Esophagus (tissue), 2 donors: ENCODE results near the gene UROC1. TPM values are rescaled to one million over a fixed set of nuclear protein-coding genes. Genes with fewer than 3 reads are reported as not detected.

Experiments used
- H3K27ac ChIP-seq, 2 donors: one replicate each; pipeline ENCODE4 v1.5.1; 2013; ENCODE audit warnings: low read depth in 2 of 2, mild to moderate bottlenecking in 2 of 2, inconsistent platforms in 1 of 2, low read length in 1 of 2, moderate library complexity in 1 of 2
- H3K27me3 ChIP-seq, 2 donors: one replicate each; pipeline ENCODE4 v1.6.1; 2013; ENCODE audit warnings: low read length in 2 of 2, control low read depth in 1 of 2, mild to moderate bottlenecking in 1 of 2; ENCODE audit not compliant: insufficient read depth in 2 of 2, control insufficient read depth in 1 of 2
- H3K36me3 ChIP-seq, 2 donors: one replicate each; pipeline ENCODE4 v1.6.1; 2013; ENCODE audit warnings: low read length in 1 of 2; ENCODE audit not compliant: control insufficient read depth in 2 of 2, insufficient read depth in 2 of 2
- H3K4me1 ChIP-seq, 2 donors: one replicate each; pipeline ENCODE4 v1.6.1; 2013; ENCODE audit warnings: low read length in 1 of 2; ENCODE audit not compliant: control insufficient read depth in 2 of 2, insufficient read depth in 2 of 2
- H3K4me3 ChIP-seq, 2 donors: one replicate each; pipeline ENCODE4 v1.5.1; 2013; ENCODE audit warnings: low read length in 2 of 2, mild to moderate bottlenecking in 2 of 2, low read depth in 1 of 2, moderate library complexity in 1 of 2
- H3K9me3 ChIP-seq, 2 donors: one replicate each; pipeline ENCODE4 v1.6.1; 2013; ENCODE audit warnings: mild to moderate bottlenecking in 2 of 2, low read depth in 1 of 2, low read length in 1 of 2, moderate library complexity in 1 of 2; ENCODE audit not compliant: control insufficient read depth in 2 of 2, insufficient read depth in 1 of 2
- WGBS, 2 donors: extraction: QIAGEN DNeasy Blood & Tissue Kit; methylation state at CpG; one replicate each; pipeline ENCODE4 v1.1.7; 2013; 5-methylcytosine and 5-hydroxymethylcytosine counted together
- polyA plus RNA-seq, 2 donors: library from polyadenylated mRNA; stranded (reverse); fragments of 200-250 nt; gene quantifications; one replicate each; pipeline ENCODE4 v1.2.3, GENCODE V29; 2013
- donor health status: healthy with polysubstance abuse.
- donor health status: Bipolar disorder and iron deficiency.

Gene UROC1
- polyA plus RNA-seq, 2 donors, result not detected

DNA sequence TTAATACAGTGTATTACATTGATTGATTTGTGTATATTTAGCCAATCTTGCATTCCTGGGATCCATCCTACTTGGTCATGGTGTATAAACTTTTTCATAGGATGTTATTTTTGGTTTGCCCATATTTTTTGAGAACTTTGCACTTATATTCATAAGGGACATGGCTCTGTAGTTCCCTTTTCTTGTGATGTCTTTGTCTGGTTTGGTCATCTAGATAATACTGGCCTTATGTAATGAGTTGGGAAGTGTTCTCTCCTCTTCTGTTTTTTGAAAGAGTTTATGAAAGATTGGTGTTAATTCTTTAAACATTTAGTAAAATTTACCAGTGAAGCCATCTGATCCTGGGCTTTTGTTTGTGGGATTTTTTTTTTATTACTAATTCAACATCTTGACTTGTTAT, 15.9 kb upstream of the UROC1 start:
- no peaks in the 10 kb centered on the region for H3K36me3 ChIP-seq
- no peak overlapping the region for H3K27ac ChIP-seq

DNA sequence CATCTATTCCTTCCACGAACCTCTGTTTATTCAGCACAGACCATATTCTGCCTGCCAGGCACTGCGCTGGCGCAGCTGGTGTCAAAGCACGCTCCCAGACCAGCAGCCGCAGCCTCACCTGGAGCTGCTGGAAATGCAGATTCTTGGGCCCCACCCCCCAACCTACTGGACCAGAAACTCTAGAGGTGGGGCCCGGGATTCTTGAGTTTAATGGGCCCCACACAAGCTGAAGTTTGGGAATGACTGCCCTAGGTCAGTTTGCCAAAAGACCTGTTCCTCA, 13.4 kb upstream of the UROC1 start:
- no peaks in the 10 kb centered on the region for H3K36me3 ChIP-seq
- no peak overlapping the region for H3K4me3 ChIP-seq
- no peaks in the 10 kb centered on the region for H3K9me3 ChIP-seq
- 85 to 90% methylated on average over 6 of the region's 6 CpGs for WGBS, 2 donors
- no peaks in the 10 kb centered on the region for H3K27me3 ChIP-seq
- no peak overlapping the region for H3K27ac ChIP-seq
- no peaks in the 10 kb centered on the region for H3K4me1 ChIP-seq

More for the DNA sequence above, 15.9 kb upstream of the UROC1 start:
- H3K4me3 ChIP-seq, result no peak overlapping the region
- H3K4me1 ChIP-seq, result no peaks in the 10 kb centered on the region
- no peaks in the 10 kb centered on the region for H3K27me3 ChIP-seq
- no peaks in the 10 kb centered on the region for H3K9me3 ChIP-seq

DNA sequence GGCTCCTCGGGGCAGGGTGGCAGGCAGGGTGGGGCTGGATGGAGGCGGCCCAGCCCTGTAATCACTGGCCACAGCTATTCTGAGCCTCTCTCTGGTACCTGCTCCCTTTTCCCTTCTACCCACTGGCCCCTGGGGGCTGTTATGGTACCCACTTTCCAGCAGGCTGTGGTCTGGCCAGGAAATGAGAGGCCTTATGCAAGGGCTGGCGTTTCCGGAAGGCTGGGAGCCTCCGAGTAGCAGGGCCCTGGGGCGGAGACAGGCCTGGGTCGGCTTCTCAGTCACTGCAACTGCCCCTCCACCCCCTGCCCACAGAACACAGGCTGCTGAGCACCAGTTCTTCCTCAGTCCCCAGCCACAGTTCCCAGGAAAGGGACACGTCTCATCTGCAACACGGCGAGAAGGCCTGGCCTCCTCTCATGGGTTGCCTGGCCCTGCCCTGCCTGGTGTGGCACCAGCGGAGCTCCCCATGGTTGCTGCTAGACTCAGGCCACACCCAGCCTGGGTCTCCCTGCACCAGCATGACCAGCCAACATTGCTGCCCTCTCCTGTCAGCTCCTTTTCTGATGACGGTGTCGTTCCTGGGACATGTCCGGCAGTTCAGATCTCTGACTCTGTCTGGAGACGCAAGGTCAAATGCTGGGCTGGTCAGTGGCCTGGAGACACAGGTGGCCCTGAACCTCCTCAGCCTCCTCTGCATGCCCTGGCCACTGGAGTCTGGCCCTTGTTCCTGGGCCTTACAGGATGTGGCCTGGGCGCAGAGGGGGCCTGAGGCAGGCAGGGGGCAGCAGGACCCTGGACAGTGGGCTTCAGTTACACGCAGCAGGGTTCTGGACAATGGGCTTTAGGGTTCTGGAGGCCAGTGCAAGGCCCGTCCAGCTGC, 12.8 kb upstream of the UROC1 start:
- Histone ChIP-seq H3K9me3 (no peaks in the 10 kb centered on the region), H3K36me3 (no peaks in the 10 kb centered on the region), H3K4me3 (no peak overlapping the region), H3K4me1 (no peaks in the 10 kb centered on the region), H3K27ac (no peak overlapping the region), H3K27me3 (no peaks in the 10 kb centered on the region)
- 80 to 88% methylated on average over 18 of the region's 18 CpGs for WGBS, 2 donors

DNA sequence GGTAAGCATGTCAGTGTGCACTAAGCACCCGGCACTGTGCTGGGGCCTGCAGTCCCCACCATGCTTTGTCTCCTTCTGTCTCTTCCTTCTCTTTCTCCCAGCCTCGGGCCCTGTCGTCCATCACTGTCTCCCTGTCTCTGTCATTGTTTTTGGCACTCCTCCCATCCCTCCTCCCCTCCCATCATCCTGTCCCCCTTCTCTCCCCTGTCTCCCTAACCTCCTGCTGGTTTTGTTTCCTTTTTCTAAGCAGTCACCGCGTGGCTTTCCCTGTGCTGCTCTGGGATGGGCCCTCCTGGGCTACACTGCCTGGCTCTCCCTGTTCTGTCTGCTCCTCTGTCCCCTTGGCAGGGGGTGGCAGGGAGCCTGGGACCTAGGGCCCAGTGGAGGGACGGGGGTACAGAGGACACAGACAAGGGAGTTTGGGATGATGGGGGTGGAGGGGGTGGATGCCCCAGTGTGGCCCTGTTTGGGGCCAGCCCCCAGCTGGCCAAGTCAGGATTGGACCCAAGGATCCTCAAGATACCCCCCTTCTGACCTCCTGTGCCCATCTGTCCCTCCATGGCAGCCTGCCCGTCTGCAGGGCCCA, 12.1 kb upstream of the UROC1 start:
- 64 to 71% methylated on average over 7 of the region's 7 CpGs for WGBS, 2 donors
- Histone ChIP-seq H3K36me3 (no peaks in the 10 kb centered on the region), H3K9me3 (no peaks in the 10 kb centered on the region), H3K27me3 (no peaks in the 10 kb centered on the region), H3K4me1 (peaks cover 0 to 1% of the 10 kb centered on the region in 2 donors), H3K27ac (no peak overlapping the region), H3K4me3 (no peak overlapping the region)

DNA sequence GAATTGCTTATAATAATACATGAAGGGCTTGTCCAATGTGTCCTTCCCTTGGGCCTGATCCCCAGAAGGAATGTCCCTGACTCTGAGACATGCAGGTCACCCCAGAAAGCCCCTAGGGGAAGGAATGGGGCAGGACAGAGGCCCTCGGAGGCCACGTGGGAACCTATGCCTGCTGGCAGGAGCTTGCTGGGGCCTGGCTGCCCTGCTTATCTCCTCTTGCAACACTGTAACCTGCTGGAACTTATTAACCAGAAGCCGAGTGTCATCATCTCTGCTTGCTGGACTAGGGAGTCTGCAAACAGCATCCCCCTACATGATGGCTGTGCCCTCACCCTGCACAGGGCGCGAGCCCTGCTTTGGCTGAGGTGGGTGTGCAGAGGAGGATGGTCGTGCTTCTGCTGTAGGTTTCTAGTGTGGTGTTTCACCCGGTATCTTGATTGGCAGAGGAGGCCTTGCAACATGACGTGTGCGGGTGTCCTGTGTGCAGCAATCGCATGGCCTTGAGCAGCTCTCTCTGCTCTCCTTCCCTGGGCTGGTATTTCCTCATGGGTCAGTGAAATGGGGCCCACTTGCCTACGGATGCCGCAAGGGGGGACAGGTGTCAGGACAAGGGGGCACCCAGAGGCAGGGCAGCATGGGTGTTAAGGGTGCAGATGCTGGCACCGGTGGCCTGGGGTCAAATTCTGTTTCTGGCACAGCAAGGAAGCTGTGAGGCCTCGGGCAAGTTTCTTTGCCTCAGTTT, 11.4 kb upstream of the UROC1 start:
- peaks cover 4 to 6% of the 10 kb centered on the region in 2 donors for H3K4me1 ChIP-seq
- 77 to 79% methylated on average over 14 of the region's 14 CpGs for WGBS, 2 donors
- no peaks in the 10 kb centered on the region for H3K36me3 ChIP-seq
- no peaks in the 10 kb centered on the region for H3K27me3 ChIP-seq
- no peak overlapping the region for H3K27ac ChIP-seq
- H3K9me3 ChIP-seq, result no peaks in the 10 kb centered on the region
- H3K4me3 ChIP-seq, result no peak overlapping the region

DNA sequence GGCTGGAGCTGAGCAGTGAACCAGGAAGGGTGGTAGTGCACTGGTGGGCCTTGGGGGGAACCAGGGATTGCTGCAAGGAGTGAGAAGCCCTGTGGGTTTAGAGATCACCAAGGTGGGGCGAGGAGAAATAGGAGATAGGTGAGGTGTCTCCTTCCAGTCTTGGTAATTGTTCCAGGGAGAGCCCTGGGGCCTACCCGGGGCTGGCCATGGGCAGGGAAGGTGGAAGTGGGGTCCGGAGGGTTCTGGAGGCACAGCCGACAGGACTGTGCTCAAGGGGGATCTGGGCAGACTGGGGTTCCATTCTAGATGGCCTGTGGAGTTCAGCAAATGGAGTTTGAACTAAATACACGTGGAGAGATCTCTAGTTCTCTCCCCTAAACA, 10.8 kb upstream of the UROC1 start:
- peaks cover 0 to 2% of the 10 kb centered on the region in 2 donors for H3K9me3 ChIP-seq
- H3K4me3 ChIP-seq, result no peak overlapping the region
- H3K27me3 ChIP-seq, result peaks cover 0 to 3% of the 10 kb centered on the region in 2 donors
- 81 to 82% methylated on average over 5 of the region's 5 CpGs for WGBS, 2 donors
- no peak overlapping the region for H3K27ac ChIP-seq
- H3K36me3 ChIP-seq, result no peaks in the 10 kb centered on the region
- H3K4me1 ChIP-seq, result peaks cover 4 to 8% of the 10 kb centered on the region in 2 donors

DNA sequence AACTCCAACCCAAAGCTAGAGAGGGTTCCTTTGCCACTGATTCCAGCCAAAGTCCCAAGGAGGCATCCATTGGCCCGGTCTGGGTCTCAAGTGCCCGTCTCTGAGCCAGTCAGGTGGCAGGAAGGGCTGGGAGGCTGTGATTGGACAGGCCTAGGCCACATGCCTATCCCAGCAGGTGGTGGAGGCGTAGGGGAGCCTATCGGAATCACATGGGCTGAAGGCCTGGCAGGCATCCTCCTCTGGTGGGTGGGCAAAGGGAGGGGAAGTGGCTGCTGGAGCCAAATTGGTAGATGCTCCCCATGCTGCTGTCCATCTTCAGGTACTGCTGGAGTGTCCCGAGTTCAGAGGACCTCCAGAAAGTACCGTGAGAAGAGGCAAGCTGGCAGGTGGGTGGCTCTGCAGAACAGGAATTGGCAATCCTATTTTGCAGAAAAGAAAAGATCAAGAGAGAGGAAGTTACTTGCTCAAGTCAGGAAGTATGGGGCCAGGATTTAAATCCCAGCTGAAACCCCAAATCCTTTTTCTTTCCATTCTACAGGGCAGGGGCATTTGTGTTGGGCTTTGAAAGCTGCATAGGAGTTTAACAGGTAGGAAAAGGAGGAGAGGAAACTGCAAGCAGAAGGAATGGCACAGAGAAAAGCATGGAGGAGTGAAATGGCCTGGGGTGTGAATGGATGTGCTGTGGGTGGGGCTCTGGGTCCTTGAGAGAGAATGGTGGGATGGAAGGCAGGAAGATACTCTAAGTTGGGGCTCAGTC, 10.1 kb upstream of the UROC1 start:
- H3K9me3 ChIP-seq, result peaks cover 0 to 2% of the 10 kb centered on the region in 2 donors
- WGBS, 2 donors, result 83 to 84% methylated on average over 6 of the region's 6 CpGs
- peaks cover 4 to 8% of the 10 kb centered on the region in 2 donors for H3K4me1 ChIP-seq
- H3K27me3 ChIP-seq, result peaks cover 0 to 3% of the 10 kb centered on the region in 2 donors
- no peaks in the 10 kb centered on the region for H3K36me3 ChIP-seq
- H3K27ac ChIP-seq, result no peak overlapping the region
- H3K4me3 ChIP-seq, result no peak overlapping the region

DNA sequence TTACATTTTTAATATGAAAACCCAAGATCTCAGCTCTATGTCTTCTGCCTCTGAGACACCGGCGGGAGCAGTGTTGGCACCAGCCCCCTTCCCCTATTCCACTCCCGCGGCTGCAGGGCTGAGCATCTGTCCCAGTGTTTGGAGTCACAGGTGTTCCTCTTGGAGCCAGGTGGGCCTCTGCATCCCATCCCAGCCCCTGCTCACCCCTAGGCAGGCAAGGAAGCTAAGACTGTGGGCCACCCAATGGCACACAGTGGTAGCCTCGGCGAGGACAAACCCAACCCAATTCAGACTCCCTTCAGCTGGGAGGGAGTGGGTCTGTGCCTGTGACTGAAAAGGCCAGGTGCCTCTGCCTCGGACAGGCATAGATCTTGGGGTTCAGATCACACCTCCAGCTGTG, 9.4 kb upstream of the UROC1 start:
- Histone ChIP-seq H3K4me1 (peaks cover 4 to 8% of the 10 kb centered on the region in 2 donors), H3K27ac (no peak overlapping the region)
- 83 to 90% methylated on average over 7 of the region's 7 CpGs for WGBS, 2 donors

DNA sequence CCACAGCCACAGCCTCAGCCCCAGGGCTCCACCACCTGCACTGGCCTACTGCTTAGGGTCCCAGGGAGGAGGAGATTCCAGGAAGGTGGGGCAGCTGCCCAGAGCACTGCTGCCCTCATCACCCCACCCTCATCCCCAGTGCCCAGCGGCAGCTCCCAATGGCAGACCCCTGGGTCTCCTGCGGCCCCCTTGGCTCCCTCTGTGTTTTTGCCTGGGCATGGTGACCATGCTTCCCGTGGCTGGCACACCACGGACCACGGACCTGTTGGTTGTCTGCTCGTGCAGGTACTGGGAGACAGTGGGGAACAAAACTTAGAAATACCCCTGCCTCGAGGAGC, 9.1 kb upstream of the UROC1 start:
- H3K4me1 ChIP-seq, result peaks cover 4 to 8% of the 10 kb centered on the region in 2 donors
- no peak overlapping the region for H3K27ac ChIP-seq
- no peaks in the 10 kb centered on the region for H3K36me3 ChIP-seq
- WGBS, 2 donors, result 86% methylated on average over 7 of the region's 7 CpGs
- H3K27me3 ChIP-seq, result peaks cover 0 to 3% of the 10 kb centered on the region in 2 donors
- peaks cover 0 to 2% of the 10 kb centered on the region in 2 donors for H3K9me3 ChIP-seq
- no peak overlapping the region for H3K4me3 ChIP-seq

More for the DNA sequence above, 9.4 kb upstream of the UROC1 start:
- Histone ChIP-seq H3K9me3 (peaks cover 0 to 2% of the 10 kb centered on the region in 2 donors), H3K36me3 (no peaks in the 10 kb centered on the region), H3K4me3 (no peak overlapping the region), H3K27me3 (peaks cover 0 to 3% of the 10 kb centered on the region in 2 donors)
